H9 (cell line): Measurements from ENCODE around the gene ZG16. TPM values are rescaled to one million over a fixed set of nuclear protein-coding genes. Genes with fewer than 3 reads are reported as not detected.
A peak's percentile ranks its signal among the peaks of the same experiment; 100 is the strongest.

Experiments used
- DNase-seq: peaks from one replicate; pipeline ENCODE4 v3.0.0-alpha.2; 2017
- H2AFZ ChIP-seq: one replicate; pipeline ENCODE4 v1.6.1; 2013; ENCODE audit warnings: mild to moderate bottlenecking, low read length, control low read depth, moderate library complexity
- H2AK5ac ChIP-seq: 2 replicates; pipeline ENCODE4 v1.6.1; 2013; ENCODE audit warnings: low read length, control low read depth, mixed read lengths; ENCODE audit not compliant: insufficient read length
- H2BK120ac ChIP-seq: one replicate; pipeline ENCODE4 v1.6.1; 2013; ENCODE audit warnings: low read depth, mild to moderate bottlenecking, low read length, control low read depth, inconsistent platforms; ENCODE audit not compliant: poor library complexity, severe bottlenecking
- H2BK12ac ChIP-seq: 2 replicates; pipeline ENCODE4 v1.6.1; 2013; ENCODE audit warnings: low read length, control low read depth, mixed read lengths, low read depth; ENCODE audit not compliant: insufficient read length
- H2BK15ac ChIP-seq: 2 replicates; pipeline ENCODE4 v1.6.1; 2013; ENCODE audit warnings: low read depth, low read length, control low read depth
- H2BK20ac ChIP-seq: one replicate; pipeline ENCODE4 v1.6.1; 2013; ENCODE audit warnings: low read depth, mild to moderate bottlenecking, low read length, control low read depth, inconsistent platforms; ENCODE audit not compliant: poor library complexity, severe bottlenecking
- H2BK5ac ChIP-seq: 2 replicates; pipeline ENCODE4 v1.6.1; 2013; ENCODE audit warnings: low read length, control low read depth, mixed read lengths; ENCODE audit not compliant: insufficient read length
- H3K14ac ChIP-seq: 2 replicates; pipeline ENCODE4 v1.6.1; 2013; ENCODE audit warnings: low read length, control low read depth; ENCODE audit not compliant: insufficient read depth
- H3K18ac ChIP-seq: 2 replicates; pipeline ENCODE4 v1.6.1; 2013; ENCODE audit warnings: low read depth, mild to moderate bottlenecking, mixed read lengths, low read length, control low read depth; ENCODE audit not compliant: insufficient read length
- H3K23ac ChIP-seq: 2 replicates; pipeline ENCODE4 v1.6.1; 2013; ENCODE audit warnings: low read length, control low read depth, mixed read lengths, low read depth; ENCODE audit not compliant: insufficient read length
- H3K23me2 ChIP-seq: 2 replicates; pipeline ENCODE4 v1.6.1; 2013; ENCODE audit warnings: low read depth, mild to moderate bottlenecking, mixed read lengths, low read length, control low read depth; ENCODE audit not compliant: insufficient read length, poor library complexity, severe bottlenecking
- H3K27ac ChIP-seq: 2 replicates; pipeline ENCODE4 v1.5.1; 2013; ENCODE audit warnings: low read length, control low read depth, mixed read lengths, low read depth; ENCODE audit not compliant: insufficient read length
- H3K27me3 ChIP-seq: 2 replicates; pipeline ENCODE4 v1.6.1; 2013; ENCODE audit warnings: low read length, control low read depth, inconsistent platforms; ENCODE audit not compliant: insufficient read depth
- H3K4ac ChIP-seq: 2 replicates; pipeline ENCODE4 v1.6.1; 2013; ENCODE audit warnings: low read depth, mild to moderate bottlenecking, control low read depth, inconsistent platforms, low read length, moderate library complexity
- H3K4me1 ChIP-seq: 2 replicates; pipeline ENCODE4 v1.6.1; 2013; ENCODE audit warnings: low read length, control low read depth, inconsistent platforms; ENCODE audit not compliant: insufficient read depth
- H3K4me2 ChIP-seq: 2 replicates; pipeline ENCODE4 v1.6.1; 2013; ENCODE audit warnings: low read length, control low read depth, mixed read lengths; ENCODE audit not compliant: insufficient read length, insufficient read depth
- H3K56ac ChIP-seq: 2 replicates; pipeline ENCODE4 v1.6.1; 2013; ENCODE audit warnings: low read depth, mild to moderate bottlenecking, mixed read lengths, low read length, control low read depth; ENCODE audit not compliant: insufficient read length
- H3K79me1 ChIP-seq: 2 replicates; pipeline ENCODE4 v1.6.1; 2013; ENCODE audit warnings: low read depth, mild to moderate bottlenecking, moderate library complexity, low read length, control low read depth, inconsistent platforms; ENCODE audit not compliant: insufficient read depth, poor library complexity, severe bottlenecking
- H3K79me2 ChIP-seq: 2 replicates; pipeline ENCODE4 v1.6.1; 2013; ENCODE audit warnings: low read length, control low read depth, inconsistent platforms; ENCODE audit not compliant: insufficient read depth
- H3K9ac ChIP-seq: 2 replicates; pipeline ENCODE4 v1.6.1; 2013; ENCODE audit warnings: low read length, control low read depth, mixed read lengths; ENCODE audit not compliant: insufficient read length; ENCODE audit errors: extremely low read depth
- H3K9me3 ChIP-seq: one replicate; pipeline ENCODE4 v1.6.1; 2013; ENCODE audit warnings: low read depth, low read length, inconsistent platforms; ENCODE audit not compliant: control insufficient read depth
- H3T11ph ChIP-seq: one replicate; pipeline ENCODE4 v1.6.1; 2013; ENCODE audit warnings: mild to moderate bottlenecking, low read length, control low read depth, inconsistent platforms
- H4K20me1 ChIP-seq: one replicate; pipeline ENCODE4 v1.6.1; 2013; ENCODE audit not compliant: control insufficient read depth, insufficient read length, insufficient read depth
- H4K5ac ChIP-seq: 2 replicates; pipeline ENCODE4 v1.6.1; 2013; ENCODE audit warnings: low read depth, mild to moderate bottlenecking, mixed read lengths, low read length, control low read depth; ENCODE audit not compliant: insufficient read length
- H4K8ac ChIP-seq: replicated peaks from 2 replicates; pipeline ENCODE4 v1.6.1; 2013; ENCODE audit warnings: low read length, control low read depth, mixed read lengths, low read depth; ENCODE audit not compliant: insufficient read length
- H4K91ac ChIP-seq: 2 replicates; pipeline ENCODE4 v1.6.1; 2013; ENCODE audit warnings: low read depth, mild to moderate bottlenecking, moderate library complexity, mixed read lengths, low read length, control low read depth; ENCODE audit not compliant: insufficient read length
- H3K27ac Mint-ChIP-seq, 3 experiments: 2 replicates in 2 of 3; 3 replicates in 1 of 3; pipeline ENCODE4 v1.8.0; 2020 to 2021; ENCODE audit warnings: mixed read lengths in 3 of 3, mild to moderate bottlenecking in 1 of 3, moderate library complexity in 1 of 3
- H3K27me3 Mint-ChIP-seq: 2 replicates; pipeline ENCODE4 v1.8.0; 2021; ENCODE audit warnings: low read depth, mild to moderate bottlenecking, moderate library complexity, mixed read lengths
- H3K36me3 Mint-ChIP-seq, 3 experiments: 2 replicates in 2 of 3; 3 replicates in 1 of 3; pipeline ENCODE4 v1.8.0; 2020 to 2021; ENCODE audit warnings: low read depth in 3 of 3, mixed read lengths in 3 of 3; ENCODE audit not compliant: insufficient read depth in 1 of 3
- H3K4me1 Mint-ChIP-seq, 2 experiments: 2 replicates each; pipeline ENCODE4 v1.8.0; 2020; ENCODE audit warnings: mixed read lengths in 2 of 2
- H3K4me3 Mint-ChIP-seq, 2 experiments: 2 replicates in 1 of 2; 3 replicates in 1 of 2; pipeline ENCODE4 v1.8.0; 2020 to 2021; ENCODE audit warnings: mild to moderate bottlenecking in 2 of 2, mixed read lengths in 2 of 2, moderate library complexity in 1 of 2
- H3K9me3 Mint-ChIP-seq, 2 experiments: 2 replicates in 1 of 2; 3 replicates in 1 of 2; pipeline ENCODE4 v1.8.0; 2020; ENCODE audit warnings: mild to moderate bottlenecking in 2 of 2, mixed read lengths in 2 of 2, moderate library complexity in 1 of 2
- CTCF ChIP-seq: fragments of 200-600 bp; sonication (generic); conservative IDR thresholded peaks from 3 replicates; pipeline ENCODE4 v1.8.0; 2021; ENCODE audit warnings: antibody characterized with exemption, mild to moderate bottlenecking
- WGBS: extraction: QIAGEN DNeasy Blood & Tissue Kit; methylation state at CpG from one replicate; pipeline ENCODE4 v1.1.7; 2013; ENCODE audit warnings: missing lambda C conversion rate, low lambda C conversion rate, mixed read lengths; ENCODE audit not compliant: insufficient read length; ENCODE audit errors: extremely low coverage; 5-methylcytosine and 5-hydroxymethylcytosine counted together
- total RNA-seq: library from RNA; stranded (reverse); gene quantifications from 2 replicates; pipeline ENCODE4 v1.2.1, GENCODE V29; 2021

The ZG16 gene
- total RNA-seq, 1 experiment from 2014 or later: not detected

DNA sequence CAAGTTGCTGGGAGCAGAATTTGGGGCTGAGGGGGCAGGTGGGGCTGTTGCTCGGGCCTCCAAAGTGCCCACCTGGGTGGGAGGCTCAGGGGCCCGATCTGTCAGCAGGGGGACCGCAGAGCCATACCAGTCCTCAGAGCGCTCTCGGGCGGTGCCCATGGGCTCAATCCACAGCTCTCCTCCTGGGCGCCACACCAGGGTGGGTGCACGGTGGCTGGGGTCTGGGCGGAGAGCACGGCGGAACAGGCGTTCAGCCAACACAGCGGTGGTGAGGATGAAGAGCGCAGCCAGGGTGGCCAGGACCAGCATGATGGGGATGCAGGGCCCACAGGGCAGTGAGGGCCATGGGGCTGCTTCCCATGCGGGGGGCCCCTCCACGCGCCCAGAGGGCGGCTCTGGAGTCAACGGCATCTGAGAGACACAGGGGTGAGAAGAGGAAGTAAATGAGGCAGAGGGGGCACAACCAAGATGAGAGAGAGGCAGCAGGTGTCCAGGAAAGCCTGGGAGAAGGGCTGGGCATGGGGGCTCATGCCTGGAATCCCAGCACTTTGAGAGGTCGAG, 33.4 kb upstream of the ZG16 start:
- H3K27ac Mint-ChIP-seq: peak overlapping the region in 2 of 3 experiments; percentile 57 to 75; a peak in 2 of 7 replicates
- Histone ChIP-seq H3K27me3 (no peaks in the 10 kb centered on the region), H2AFZ (no peak overlapping the region), H2BK5ac (no peak overlapping the region), H4K8ac (no peak overlapping the region), H3K9ac (no peak overlapping the region), H3K27ac (no peak overlapping the region), H4K5ac (no peak overlapping the region), H4K20me1 (no peaks in the 10 kb centered on the region), H3K56ac (no peak overlapping the region), H3K79me2 (no peaks in the 10 kb centered on the region), H4K91ac (no peak overlapping the region), H2BK120ac (no peak overlapping the region), H3T11ph (no peak overlapping the region), H3K18ac (no peak overlapping the region), H3K23ac (no peak overlapping the region), H3K4me2 (no peak overlapping the region), H2BK12ac (no peak overlapping the region), H2BK15ac (no peak overlapping the region), H3K79me1 (no peaks in the 10 kb centered on the region), H3K4ac (no peak overlapping the region), H3K9me3 (no peaks in the 10 kb centered on the region), H2BK20ac (no peak overlapping the region), H3K14ac (no peak overlapping the region), H3K4me1 (no peaks in the 10 kb centered on the region), H2AK5ac (no peak overlapping the region), H3K23me2 (no peaks in the 10 kb centered on the region)
- H3K9me3 Mint-ChIP-seq: peaks cover 9 to 19% of the 10 kb centered on the region in 2 experiments; a peak in 4 of 5 replicates
- peaks cover 0 to 16% of the 10 kb centered on the region in 2 experiments; a peak in 3 of 4 replicates for H3K4me1 Mint-ChIP-seq
- no peak for TF ChIP-seq CTCF
- no peak for DNase-seq
- H3K4me3 Mint-ChIP-seq: no peak overlapping the region
- H3K27me3 Mint-ChIP-seq: peaks cover 3% of the 10 kb centered on the region
- WGBS: no CpG with 5 or more reads among the region's 20 CpGs
- peaks cover 27 to 39% (median 37%) of the 10 kb centered on the region in 3 experiments for H3K36me3 Mint-ChIP-seq
